Loucy (cell line): ENCODE measurements around the gene UBE4B.

Source experiments
- CTCF ChIP-seq: fragments of 200-600 bp; sonication (generic); conservative IDR thresholded peaks from 2 replicates; pipeline ENCODE4 v1.5.1; 2014; ENCODE audit warnings: mild to moderate bottlenecking, antibody characterized with exemption, low read length
- EZH2phosphoT487 ChIP-seq: fragments of 200-600 bp; IDR thresholded peaks from 2 replicates; pipeline ENCODE4 v1.6.1; 2018; ENCODE audit warnings: antibody characterized with exemption, mild to moderate bottlenecking, moderate library complexity, borderline replicate concordance

DNA sequence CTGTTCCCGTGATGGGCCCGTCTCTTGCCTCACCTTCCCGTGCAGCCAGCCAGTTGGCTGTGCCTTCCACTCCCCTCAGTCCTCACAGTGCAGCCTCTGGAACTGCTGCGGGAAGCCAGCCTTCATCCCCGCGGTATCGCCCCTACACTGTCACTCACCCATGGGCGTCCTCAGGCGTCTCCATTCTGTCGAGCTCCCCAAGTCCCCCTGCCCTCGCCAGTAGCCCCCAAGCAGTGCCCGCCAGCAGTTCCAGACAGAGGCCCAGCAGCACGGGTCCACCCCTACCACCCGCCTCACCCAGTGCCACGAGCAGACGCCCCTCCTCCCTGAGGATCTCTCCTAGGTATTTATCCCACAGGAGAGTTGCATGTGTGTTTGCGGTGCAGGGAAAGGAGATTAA, 73.5 kb downstream of the UBE4B start:
- TF ChIP-seq CTCF (no peak), EZH2phosphoT487 (no peak)
